GM21381 (cell line): ENCODE measurements around the gene RBCK1.
"Not testable (repeated sequence)": the region's sequence is repeated elsewhere in the genome, so short reads cannot be mapped to it uniquely, and the experiment has no call there.

ENCODE experiments used
- ATAC-seq: cut with Tn5 transposase; IDR thresholded peaks from one replicate; pipeline ENCODE4 v1.9.1; 2021; ENCODE audit warnings: mild to moderate bottlenecking, moderate library complexity; ENCODE audit not compliant: unreplicated experiment

The RBCK1 gene

DNA sequence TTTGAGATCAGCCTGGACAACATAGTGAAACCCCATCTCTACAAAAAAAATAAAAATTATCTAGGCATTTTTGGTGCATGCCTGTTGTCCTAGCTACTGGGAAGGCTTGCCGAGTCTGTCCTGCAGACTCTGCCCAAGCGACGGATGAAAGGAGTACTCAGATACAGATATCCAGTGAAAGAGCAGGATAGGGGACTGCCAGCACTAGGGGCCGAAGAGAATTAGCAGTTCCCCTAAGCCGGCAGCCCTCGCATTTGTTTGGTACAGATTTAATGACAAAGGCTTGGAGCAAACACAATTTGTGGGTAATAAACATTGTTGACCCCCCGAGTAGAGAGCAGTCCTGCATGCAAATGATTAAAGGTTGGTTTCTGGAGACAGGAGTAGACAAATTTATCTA lies 59.7 kb downstream of the RBCK1 start:
- ATAC-seq = no peak

DNA sequence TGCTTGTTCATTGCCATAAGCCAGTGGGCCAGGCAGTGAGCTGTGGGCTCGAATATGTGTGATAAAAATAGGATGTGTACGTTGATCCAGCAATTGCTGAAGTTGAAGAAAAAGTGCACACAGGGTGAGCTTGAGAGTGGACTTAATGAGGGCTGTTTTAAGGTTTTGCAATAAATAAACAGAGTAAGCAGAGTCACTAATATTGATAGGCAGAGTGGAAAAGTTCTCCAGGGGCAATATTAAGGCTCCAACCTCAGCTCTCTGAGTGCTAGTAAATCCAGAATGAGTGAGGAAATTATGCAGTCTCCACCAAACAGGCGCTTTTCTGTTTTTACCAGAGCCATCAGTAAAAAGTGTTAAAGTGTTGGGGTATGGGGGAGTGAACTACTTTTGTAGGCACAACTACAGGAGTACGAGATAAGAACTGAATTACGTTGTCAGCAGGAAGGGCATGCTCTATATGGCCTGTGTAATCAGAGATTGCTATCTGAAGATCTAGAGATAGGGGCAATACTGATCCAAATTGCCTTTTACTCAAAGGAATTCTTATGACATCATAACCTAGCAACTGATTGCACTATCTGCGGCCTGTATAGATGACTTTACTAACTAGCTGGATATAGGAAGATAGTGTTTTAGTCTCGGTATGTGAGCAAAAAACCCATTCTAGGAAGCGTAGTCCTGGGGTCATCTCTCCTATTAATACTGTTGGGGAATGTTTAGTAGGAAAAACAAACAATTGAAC lies 61.8 kb downstream of the RBCK1 start:
- ATAC-seq = no peak

DNA sequence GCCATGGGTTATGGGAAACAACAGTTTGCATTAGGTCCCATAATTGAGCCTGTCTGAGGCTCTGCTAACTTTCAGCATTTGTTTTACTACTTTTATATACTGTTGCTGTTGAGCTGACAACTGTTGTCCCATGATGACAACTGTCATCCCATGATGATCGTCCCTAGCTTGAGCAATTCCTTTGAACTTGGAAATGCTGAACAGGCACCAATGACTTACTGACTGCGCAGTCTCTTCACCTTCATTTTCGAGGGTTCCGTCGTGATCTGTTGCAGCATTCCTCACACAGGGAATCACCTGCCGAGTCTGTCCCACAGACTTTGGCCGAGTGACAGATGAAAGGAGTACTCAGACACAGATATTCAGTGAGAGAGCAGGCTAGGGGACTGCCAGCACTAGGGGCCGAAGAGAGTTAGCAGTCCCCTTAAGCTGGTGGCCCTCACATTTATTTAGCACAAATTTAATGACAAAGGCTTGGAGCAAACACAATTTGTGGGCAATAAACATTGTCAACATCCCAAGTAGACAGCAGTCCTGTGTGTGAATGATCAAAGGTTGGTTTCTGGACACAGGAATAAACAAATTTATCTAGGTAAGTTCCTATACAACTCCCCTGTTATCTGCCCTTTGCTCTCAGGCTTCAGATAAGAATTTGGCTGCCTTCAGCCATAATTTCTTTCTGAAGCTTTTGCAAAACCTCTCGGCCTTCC lies 64.2 kb downstream of the RBCK1 start:
- ATAC-seq = no peak

DNA sequence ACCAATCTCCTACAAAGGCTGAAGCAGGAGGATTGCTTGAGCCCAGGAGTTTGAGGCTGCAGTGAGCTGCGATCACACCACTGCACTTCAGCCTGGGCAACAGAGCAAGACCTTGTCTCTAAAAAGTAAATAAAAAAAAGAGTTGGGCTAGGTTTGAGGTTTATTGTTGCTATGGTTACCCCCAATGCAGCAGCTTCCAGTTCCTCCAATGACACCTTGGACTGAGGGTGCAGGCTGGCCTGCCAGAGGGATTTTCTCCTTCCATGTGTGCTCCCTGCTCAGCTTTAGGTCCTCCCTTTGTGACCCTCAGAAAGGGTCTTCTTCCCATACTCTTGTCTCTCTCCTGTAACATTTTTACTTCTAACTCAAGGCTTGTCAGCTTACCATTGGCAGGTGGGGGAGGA lies 64.8 kb downstream of the RBCK1 start:
- no peak for ATAC-seq

DNA sequence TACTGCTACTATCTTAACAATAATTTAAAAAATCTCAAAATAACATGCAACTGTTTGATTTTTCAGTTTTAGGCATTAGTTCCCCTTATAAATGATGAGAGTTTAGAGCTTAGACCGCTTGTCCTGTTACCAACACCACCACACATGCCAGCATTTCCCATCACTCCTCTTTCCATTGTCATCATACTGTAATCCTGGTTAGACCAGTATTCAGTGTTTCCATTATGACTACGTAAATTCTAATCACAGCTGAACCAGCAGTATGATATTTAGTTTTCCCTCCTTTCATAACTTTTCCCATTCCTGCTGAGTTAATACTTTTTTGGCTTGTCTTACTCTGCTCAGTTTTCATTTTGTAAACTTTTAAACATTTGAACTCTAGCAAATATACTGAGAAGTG lies 66.5 kb downstream of the RBCK1 start:
- no peak for ATAC-seq

DNA sequence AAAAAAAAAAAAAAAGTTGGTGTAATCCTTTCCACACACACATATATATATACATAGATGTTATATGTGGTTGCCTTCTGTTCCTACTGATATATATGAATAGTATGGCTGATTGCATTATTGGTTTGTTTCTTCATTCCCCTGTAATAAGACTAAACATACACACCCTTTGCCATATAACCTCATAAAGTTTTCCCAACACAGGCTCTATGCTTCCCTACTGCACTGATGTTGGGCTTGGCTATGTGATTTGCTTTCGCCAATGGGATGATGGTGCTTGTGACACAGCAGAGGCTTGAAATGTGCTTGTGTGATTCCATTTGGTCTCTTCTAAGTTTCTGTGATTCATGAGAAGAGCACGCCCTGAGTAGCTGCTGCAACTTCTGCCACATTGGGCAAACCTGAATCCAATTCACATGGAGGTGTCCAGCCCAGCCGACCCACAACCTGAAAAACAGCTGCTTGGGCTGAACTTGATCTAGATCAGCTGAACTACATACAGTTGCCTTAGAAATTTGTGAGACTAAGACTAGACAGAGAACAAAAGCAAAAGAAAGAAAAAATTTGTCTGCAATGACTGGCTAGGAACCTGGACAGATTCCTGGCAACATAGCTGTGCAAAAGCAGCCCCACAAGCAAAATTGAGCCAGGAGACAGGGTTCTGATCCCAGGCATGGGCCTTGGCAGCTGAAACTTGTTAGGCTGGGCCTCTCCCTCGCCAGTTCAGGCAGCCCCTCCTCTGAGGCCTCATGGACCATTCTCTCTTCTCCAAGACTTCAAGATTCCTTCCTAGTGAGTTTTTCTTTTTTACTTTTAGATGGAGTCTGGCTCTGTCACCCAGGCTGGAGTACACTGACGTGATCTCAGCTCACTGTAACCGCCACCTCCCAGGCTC lies 67.6 kb downstream of the RBCK1 start:
- no peak for ATAC-seq

DNA sequence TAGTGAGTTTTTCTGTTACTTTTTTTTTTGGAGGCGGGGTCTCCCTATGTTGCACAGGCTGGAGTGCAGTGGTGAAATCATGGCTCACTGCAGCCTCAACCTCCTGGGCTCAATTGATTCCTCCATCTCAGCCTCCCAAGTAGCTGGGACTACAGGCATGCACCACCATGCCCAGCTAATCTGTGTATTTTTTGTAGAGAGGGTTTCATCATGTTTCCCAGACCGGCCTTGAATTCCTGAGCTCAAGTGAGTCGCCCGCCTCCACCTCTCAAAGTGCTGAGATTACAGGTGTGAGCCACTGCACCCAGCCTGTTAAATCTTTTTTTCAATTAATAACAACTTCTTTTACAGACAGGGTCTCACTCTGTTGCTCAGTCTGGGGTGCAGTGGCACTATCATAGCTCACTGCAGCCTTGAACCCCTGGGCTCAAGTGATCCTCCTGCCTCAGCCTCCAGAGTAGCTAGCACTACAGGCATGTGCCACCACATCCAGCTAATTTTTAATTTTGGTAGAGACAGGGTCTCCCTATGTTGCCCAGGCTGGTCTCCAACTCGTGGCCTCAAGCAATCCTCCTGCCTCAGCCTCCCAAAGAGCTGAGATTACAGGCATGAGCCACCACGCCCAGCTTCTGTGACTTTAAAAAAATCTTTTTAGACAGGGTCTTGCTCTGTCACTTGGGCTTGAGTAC lies 68.6 kb downstream of the RBCK1 start:
- ATAC-seq = not testable (repeated sequence)

DNA sequence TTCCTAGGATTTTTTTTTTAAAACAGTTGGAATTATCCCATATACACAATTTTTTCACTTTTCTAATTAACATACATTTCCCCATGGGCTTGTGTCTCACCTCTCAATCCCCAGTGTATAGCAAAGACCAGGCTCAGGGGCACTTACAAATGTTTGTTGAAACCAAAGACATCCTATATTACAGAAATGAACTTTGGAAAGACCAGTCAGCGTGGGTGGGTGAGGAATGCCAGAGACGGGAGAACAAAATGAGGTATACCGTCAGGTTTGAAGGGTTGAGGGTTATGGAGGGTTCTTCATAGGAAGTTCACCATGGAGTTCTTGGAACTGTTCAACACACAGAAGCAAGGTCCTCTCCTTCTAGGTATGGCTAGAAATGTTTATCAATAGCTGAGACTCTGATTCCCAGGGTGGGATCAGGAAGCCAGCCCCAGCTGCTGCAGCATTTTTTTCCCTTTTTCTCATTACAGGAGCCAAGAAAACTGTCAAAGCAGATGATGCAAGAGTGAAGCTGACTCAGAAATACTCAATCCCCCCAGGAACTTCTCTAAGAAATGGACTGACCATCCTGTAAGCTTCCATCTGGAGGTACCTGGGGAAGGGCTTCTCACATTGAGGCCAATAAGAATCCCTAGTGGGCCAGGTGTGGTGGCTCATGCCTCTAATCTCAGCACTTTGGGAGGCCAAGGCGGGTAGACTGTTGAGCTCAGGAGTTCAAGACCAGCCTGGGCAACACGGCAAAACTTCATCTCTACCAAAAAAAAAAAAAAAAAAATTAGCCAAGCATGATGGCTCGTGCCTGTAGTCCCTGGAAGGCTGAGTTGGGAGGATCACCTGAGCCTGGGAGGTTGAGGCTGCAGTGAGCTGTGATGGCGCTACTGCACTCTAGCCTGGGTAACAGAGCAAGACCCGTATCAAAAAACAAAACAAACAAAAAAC lies 70.2 kb downstream of the RBCK1 start:
- ATAC-seq = no peak

DNA sequence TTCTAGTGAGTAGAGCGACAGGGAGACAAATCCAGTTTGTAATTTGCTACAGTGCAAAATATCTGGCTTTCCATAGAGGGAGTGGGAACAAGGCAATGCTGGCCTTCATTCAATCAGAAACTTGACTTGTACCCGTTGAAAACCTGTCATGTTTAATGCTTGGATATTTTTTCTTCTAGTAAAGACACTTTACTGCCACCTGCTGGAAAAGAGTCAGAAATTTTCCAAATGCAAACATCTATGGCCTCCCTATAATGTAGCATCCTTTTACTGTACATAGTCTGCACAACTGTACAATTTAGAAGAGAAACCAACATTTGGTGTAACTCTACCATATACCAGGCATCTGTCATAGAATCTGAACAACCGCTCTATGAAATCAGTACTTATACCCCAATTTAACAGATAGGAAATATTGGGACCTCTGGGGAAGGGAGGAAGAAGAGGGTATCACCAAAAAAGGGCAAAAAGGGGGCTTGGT lies 70.9 kb downstream of the RBCK1 start:
- ATAC-seq = no peak

DNA sequence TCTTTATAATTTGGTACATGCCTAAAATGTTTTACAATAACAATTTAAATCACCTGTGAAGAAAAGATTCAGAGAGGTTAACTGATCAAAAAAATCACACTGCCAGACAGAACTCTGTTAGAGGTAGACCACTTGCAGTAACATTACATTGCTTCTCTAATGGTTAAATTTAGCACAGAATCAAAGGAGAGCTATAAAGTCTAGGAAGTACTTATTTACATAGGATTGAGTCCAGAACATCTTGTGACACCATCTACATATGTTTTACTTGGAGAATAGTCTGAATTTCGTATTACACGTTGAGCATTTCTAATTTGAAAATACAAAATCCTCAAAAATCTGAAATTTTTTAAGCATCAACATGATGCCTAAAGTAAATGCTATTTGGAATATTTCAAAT lies 71.4 kb downstream of the RBCK1 start:
- no peak for ATAC-seq

DNA sequence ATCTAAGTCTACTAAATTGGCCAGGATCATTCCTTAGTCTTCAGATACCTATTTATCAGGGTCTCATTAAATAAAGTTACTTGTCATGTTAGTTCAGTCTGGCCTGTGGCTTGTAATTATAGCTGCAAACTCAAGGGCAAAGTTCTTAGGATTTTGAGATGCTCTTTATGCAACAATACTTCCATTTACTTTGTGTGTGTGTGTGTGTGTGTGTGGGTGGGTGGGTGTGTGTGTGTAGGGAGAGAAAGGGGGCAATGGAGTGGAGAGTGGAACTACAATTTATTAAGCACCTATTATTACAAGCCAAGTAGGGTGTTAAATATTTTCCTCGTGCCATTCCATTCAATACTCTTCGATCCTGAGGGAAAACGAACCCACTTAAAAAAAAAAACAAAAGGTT lies 71.9 kb downstream of the RBCK1 start:
- ATAC-seq = no peak

DNA sequence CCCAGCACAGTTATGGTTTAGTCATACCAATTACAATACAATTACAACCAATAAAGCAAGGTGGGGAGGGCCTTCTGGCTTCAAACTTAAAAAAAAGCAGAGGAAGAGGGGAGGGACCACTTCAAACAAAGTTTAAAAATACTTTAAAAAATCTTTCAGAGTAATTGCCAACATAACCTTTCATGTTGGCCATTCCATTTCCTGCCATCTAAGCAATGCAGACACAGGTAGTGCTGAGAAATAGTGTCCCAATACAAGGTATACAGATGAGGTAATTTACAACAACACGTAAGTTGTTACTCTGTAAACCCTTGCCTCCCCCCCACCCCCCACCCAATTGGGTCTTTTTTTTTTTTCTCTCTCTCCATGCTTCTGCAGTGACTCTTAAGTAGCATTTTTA lies 73.1 kb downstream of the RBCK1 start:
- ATAC-seq = no peak
